LNCaP clone FGC (cell line): ENCODE data around the gene CLDN10.

Source experiments
- DNase-seq: peaks from one replicate; pipeline ENCODE4 v3.0.0-alpha.2; 2011; ENCODE audit warnings: low read depth
- H3K4me3 ChIP-seq: 2 replicates; pipeline ENCODE4 v1.5.1; 2011; ENCODE audit warnings: mild to moderate bottlenecking, low read depth, low read length, control low read depth
- CTCF ChIP-seq: IDR thresholded peaks from 2 replicates; pipeline ENCODE4 v1.5.1; 2012; ENCODE audit warnings: mild to moderate bottlenecking; ENCODE audit not compliant: control insufficient read depth, insufficient read depth; ENCODE audit errors: extremely low read depth

CLDN10 gene

GRCh38 chr13:95536632-95537241, 15.8 kb upstream of the CLDN10 start:
- DNase-seq, result peak; percentile 65
- H3K4me3 ChIP-seq, result no peak overlapping the region
- TF ChIP-seq CTCF, result no peak; the same call in 1 of the 2 replicates

GRCh38 chr13:95540888-95541287, 11.6 kb upstream of the CLDN10 start:
- no peak for TF ChIP-seq CTCF
- no peak overlapping the region for H3K4me3 ChIP-seq
- DNase-seq, result no peak

- TF ChIP-seq CTCF, result no peak
- no peak for DNase-seq
- H3K4me3 ChIP-seq, result no peak overlapping the region
These were observed 11.2 kb upstream of the CLDN10 start for GRCh38 chr13:95541308-95541707.

- H3K4me3 ChIP-seq, result no peak overlapping the region
- DNase-seq, result no peak
- TF ChIP-seq CTCF, result no peak
These were observed 10.5 kb upstream of the CLDN10 start for GRCh38 chr13:95541911-95542474.

- DNase-seq, result no peak
- H3K4me3 ChIP-seq, result no peak overlapping the region
- TF ChIP-seq CTCF, result no peak
These were observed 8.2 kb upstream of the CLDN10 start for GRCh38 chr13:95544293-95544692.

- no peak for DNase-seq
- no peak overlapping the region for H3K4me3 ChIP-seq
- no peak for TF ChIP-seq CTCF
These were observed 5.6 kb upstream of the CLDN10 start for GRCh38 chr13:95546919-95547318.
